ENCODE measurements around the gene RPS6KA4. TPM values are rescaled to one million over a fixed set of nuclear protein-coding genes. Genes with fewer than 3 reads are reported as not detected.

RPS6KA4 gene
- total RNA-seq, 1 donor from 2014 or later: 35.9 TPM

- Mint-ChIP-seq H3K4me3 (ENCODE audit: unreplicated experiment) (peak within 1 kb of the TSS; percentile 92), H3K36me3 (ENCODE audit: unreplicated experiment) (peaks cover 21% of the 10 kb centered on the region), H3K27me3 (ENCODE audit: unreplicated experiment) (no peaks in the 10 kb centered on the region), H3K9me3 (ENCODE audit: unreplicated experiment) (no peaks in the 10 kb centered on the region), H3K4me1 (ENCODE audit: unreplicated experiment) (peaks cover 39% of the 10 kb centered on the region), H3K27ac (ENCODE audit: unreplicated experiment) (peak within 1 kb of the TSS; percentile 99)
- peak; percentile 98 for DNase-seq (ENCODE audit: extremely low spot score, unreplicated experiment)
- TF ChIP-seq, protein P1, sequence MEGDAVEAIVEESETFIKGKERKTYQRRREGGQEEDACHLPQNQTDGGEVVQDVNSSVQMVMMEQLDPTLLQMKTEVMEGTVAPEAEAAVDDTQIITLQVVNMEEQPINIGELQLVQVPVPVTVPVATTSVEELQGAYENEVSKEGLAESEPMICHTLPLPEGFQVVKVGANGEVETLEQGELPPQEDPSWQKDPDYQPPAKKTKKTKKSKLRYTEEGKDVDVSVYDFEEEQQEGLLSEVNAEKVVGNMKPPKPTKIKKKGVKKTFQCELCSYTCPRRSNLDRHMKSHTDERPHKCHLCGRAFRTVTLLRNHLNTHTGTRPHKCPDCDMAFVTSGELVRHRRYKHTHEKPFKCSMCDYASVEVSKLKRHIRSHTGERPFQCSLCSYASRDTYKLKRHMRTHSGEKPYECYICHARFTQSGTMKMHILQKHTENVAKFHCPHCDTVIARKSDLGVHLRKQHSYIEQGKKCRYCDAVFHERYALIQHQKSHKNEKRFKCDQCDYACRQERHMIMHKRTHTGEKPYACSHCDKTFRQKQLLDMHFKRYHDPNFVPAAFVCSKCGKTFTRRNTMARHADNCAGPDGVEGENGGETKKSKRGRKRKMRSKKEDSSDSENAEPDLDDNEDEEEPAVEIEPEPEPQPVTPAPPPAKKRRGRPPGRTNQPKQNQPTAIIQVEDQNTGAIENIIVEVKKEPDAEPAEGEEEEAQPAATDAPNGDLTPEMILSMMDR (IDR thresholded peaks at IDR 0.05): peak; percentile 45
Measured at GRCh38 chr11:64317961-64318765, 40.8 kb upstream of the RPS6KA4 start, which contains the start of gene PRDX5. Gene PRDX5, plus strand, starts transcription at chr11:64318121. Its CDS starts 95 bp downstream, at chr11:64318216.

DNA sequence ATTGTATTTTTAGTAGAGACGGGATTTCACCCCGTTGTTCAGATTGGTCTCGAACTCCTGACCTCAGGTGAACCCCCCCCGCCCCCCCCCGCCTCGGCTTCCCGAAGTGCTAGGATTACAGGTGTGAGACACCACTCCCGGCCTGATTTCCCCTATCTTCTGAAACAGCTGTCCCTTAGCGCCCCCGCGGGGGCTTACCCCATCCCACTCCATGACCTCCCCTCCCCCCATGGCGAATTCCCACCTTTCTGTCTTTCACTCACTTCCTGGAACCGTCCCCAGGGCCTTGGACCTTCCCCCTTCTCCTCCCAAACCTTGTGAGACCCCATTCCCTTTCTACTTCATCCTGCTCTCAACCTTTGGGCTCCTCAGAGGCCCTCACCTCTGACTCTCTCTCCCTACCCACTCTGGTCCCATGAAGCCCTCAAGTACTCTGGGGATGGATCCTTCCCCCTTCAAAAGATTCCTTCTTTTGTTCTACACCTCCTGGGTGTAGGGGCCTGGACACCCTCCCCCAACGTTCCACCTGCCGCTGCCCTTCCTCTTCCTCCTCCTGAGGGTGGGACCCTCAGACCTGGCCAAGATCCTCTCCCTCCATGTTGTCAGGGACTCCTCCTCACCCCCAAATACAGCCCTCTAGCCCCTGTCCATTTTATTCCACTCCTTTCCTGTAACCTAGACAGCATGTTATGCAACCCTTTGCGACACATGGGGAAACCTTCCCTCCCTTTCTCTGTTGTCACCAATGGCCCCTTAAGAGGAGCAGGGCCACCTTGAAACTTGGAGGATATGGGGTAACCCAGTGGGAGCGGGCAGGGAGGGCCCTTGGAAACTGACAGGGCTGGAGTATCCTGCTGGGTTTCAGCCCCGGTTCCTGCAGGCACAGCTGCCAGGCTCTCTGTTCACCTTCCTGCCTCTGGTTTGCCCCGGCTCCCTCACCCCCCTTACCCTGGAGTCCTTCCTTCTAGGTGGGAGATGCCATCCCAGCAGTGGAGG, 39.9 kb upstream of the RPS6KA4 start:
- TF ChIP-seq, protein P1 (IDR thresholded peaks at IDR 0.05): no peak
- Mint-ChIP-seq H3K27me3 (ENCODE audit: unreplicated experiment) (no peaks in the 10 kb centered on the region), H3K27ac (ENCODE audit: unreplicated experiment) (peak overlapping the region; percentile 99), H3K4me3 (ENCODE audit: unreplicated experiment) (peak overlapping the region; percentile 92), H3K9me3 (ENCODE audit: unreplicated experiment) (no peaks in the 10 kb centered on the region), H3K4me1 (ENCODE audit: unreplicated experiment) (peaks cover 39% of the 10 kb centered on the region), H3K36me3 (ENCODE audit: unreplicated experiment) (peaks cover 21% of the 10 kb centered on the region)
- no peak for DNase-seq (ENCODE audit: extremely low spot score, unreplicated experiment)

- Mint-ChIP-seq H3K27me3 (ENCODE audit: unreplicated experiment) (no peaks in the 10 kb centered on the region), H3K9me3 (ENCODE audit: unreplicated experiment) (no peaks in the 10 kb centered on the region), H3K27ac (ENCODE audit: unreplicated experiment) (peak overlapping the region; percentile 15), H3K4me3 (ENCODE audit: unreplicated experiment) (peak overlapping the region; percentile 32), H3K4me1 (ENCODE audit: unreplicated experiment) (peaks cover 39% of the 10 kb centered on the region), H3K36me3 (ENCODE audit: unreplicated experiment) (peaks cover 17% of the 10 kb centered on the region)
- DNase-seq (ENCODE audit: extremely low spot score, unreplicated experiment): no peak
- TF ChIP-seq, protein P1 (IDR thresholded peaks at IDR 0.05): no peak
Measured at GRCh38 chr11:64320556-64320955, 38.4 kb upstream of the RPS6KA4 start.

DNA sequence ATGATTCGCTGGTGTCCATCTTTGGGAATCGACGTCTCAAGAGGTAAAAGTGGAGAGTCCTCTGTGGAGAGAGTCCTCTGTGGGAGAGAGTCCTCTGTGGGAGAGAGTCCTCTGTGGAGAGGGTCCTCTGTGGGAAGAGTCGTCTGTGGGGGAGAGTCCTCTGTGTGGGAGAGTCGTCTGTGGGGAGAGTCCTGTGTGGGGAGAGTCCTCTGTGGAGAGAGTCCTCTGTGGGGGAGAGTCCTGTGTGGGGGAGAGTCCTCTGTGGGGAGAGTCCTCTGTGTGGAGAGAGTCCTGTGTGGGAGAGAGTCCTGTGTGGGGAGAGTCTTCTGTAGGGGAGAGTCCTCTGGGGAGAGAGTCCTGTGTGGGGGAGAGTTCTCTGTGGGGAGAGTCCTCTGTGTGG, 37.9 kb upstream of the RPS6KA4 start:
- DNase-seq (ENCODE audit: extremely low spot score, unreplicated experiment): no peak
- H3K4me1 Mint-ChIP-seq (ENCODE audit: unreplicated experiment): peaks cover 39% of the 10 kb centered on the region
- no peaks in the 10 kb centered on the region for H3K27me3 Mint-ChIP-seq (ENCODE audit: unreplicated experiment)
- H3K36me3 Mint-ChIP-seq (ENCODE audit: unreplicated experiment): peaks cover 17% of the 10 kb centered on the region
- peak overlapping the region; percentile 1 for H3K4me3 Mint-ChIP-seq (ENCODE audit: unreplicated experiment)
- no peak overlapping the region for H3K27ac Mint-ChIP-seq (ENCODE audit: unreplicated experiment)
- H3K9me3 Mint-ChIP-seq (ENCODE audit: unreplicated experiment): no peaks in the 10 kb centered on the region
- TF ChIP-seq, protein P1 (IDR thresholded peaks at IDR 0.05): no peak

Data from osteocyte (in vitro differentiated cells).